Keratinocyte (primary cell): Measurements from ENCODE around the gene BBOX1. TPM values are rescaled to one million over a fixed set of nuclear protein-coding genes. Genes with fewer than 3 reads are reported as not detected.

ENCODE experiments used
- DNase-seq: peaks from one replicate; pipeline ENCODE4 v3.0.0-alpha.2; 2011; ENCODE audit warnings: low read depth, missing footprints, low spot score
- FAIRE-seq: peaks from 2 replicates; lab custom pipeline; 2011; peaks lifted over from hg19 to GRCh38; lab: Jason Lieb, UNC
- H2AFZ ChIP-seq: 2 replicates; pipeline ENCODE4 v1.6.0; 2012; ENCODE audit warnings: low read length, control low read depth, inconsistent platforms; ENCODE audit not compliant: control insufficient read depth
- H3K27ac ChIP-seq: 2 replicates; pipeline ENCODE4 v1.5.1; 2011; ENCODE audit warnings: low read length; ENCODE audit not compliant: control insufficient read depth, insufficient read depth
- H3K27me3 ChIP-seq: 3 replicates; pipeline ENCODE4 v1.6.0; 2011; ENCODE audit warnings: low read length; ENCODE audit not compliant: control insufficient read depth, insufficient read depth; ENCODE audit errors: extremely low read depth
- H3K36me3 ChIP-seq, 2 experiments: 2 replicates in 1 of 2; 3 replicates in 1 of 2; pipeline ENCODE4 v1.5.1; 2011; ENCODE audit warnings: low read length in 2 of 2, mild to moderate bottlenecking in 1 of 2; ENCODE audit not compliant: control insufficient read depth in 2 of 2, insufficient read depth in 2 of 2; ENCODE audit errors: extremely low read depth in 1 of 2
- H3K4me1 ChIP-seq: 3 replicates; pipeline ENCODE4 v1.5.1; 2011; ENCODE audit warnings: low read length; ENCODE audit not compliant: control insufficient read depth, insufficient read depth; ENCODE audit errors: extremely low read depth
- H3K4me2 ChIP-seq: 3 replicates; pipeline ENCODE4 v1.6.0; 2011; ENCODE audit warnings: low read depth, low read length; ENCODE audit not compliant: control insufficient read depth, insufficient read depth; ENCODE audit errors: extremely low read depth
- H3K4me3 ChIP-seq, 3 experiments: fragments of 200-600 bp in 1 of 3; sonication (generic) in 1 of 3; 2 replicates in 2 of 3; 3 replicates in 1 of 3; pipeline ENCODE4 v1.5.1; 2011 to 2016; ENCODE audit warnings: low read length in 3 of 3, mild to moderate bottlenecking in 3 of 3, control low read depth in 2 of 3, inconsistent platforms in 1 of 3, low read depth in 1 of 3, mixed read lengths in 1 of 3, mixed run types in 1 of 3, moderate library complexity in 1 of 3; ENCODE audit not compliant: control insufficient read depth in 2 of 3, insufficient read depth in 2 of 3; ENCODE audit errors: extremely low read depth in 1 of 3
- H3K79me2 ChIP-seq: 2 replicates; pipeline ENCODE4 v1.6.0; 2012; ENCODE audit warnings: low read length; ENCODE audit not compliant: control insufficient read depth, insufficient read depth
- H3K9ac ChIP-seq: 3 replicates; pipeline ENCODE4 v1.6.0; 2011; ENCODE audit warnings: low read length; ENCODE audit not compliant: control insufficient read depth, insufficient read depth; ENCODE audit errors: extremely low read depth
- H3K9me1 ChIP-seq: 3 replicates; pipeline ENCODE4 v1.6.0; 2011; ENCODE audit warnings: low read length; ENCODE audit not compliant: control insufficient read depth, insufficient read depth; ENCODE audit errors: extremely low read depth
- H3K9me3 ChIP-seq: 2 replicates; pipeline ENCODE4 v1.5.1; 2012; ENCODE audit warnings: low read depth, low read length; ENCODE audit not compliant: control insufficient read depth
- H4K20me1 ChIP-seq: 3 replicates; pipeline ENCODE4 v1.6.0; 2011; ENCODE audit warnings: low read length; ENCODE audit not compliant: control insufficient read depth, insufficient read depth; ENCODE audit errors: extremely low read depth
- EZH2 ChIP-seq: IDR thresholded peaks from one replicate; pipeline ENCODE4 v1.6.1; 2012; ENCODE audit warnings: inconsistent platforms, mild to moderate bottlenecking, low read length, moderate library complexity
- dilution Hi-C: fragments of 300-500 bp; cut with MboI; formaldehyde crosslinking; loops from one replicate; pipeline ENCODE4 v1.7.0; 2020; ENCODE audit warnings: low sequenced_read_pairs; ENCODE audit not compliant: extremely low pct_ligation_motif_present
- polyA plus RNA-seq, 5 experiments: library from polyadenylated mRNA; depleted of rRNA in 3 of 5; stranded (reverse) in 3 of 5; stranded (forward) in 1 of 5; unstranded in 1 of 5; fragments of >200 nt; gene quantifications; 1 replicate in 1 of 5; 2 replicates in 3 of 5; 3 replicates in 1 of 5; pipeline versions ENCODE4 v1.2.1 to v1.2.3, GENCODE V29; 2011 to 2012; ENCODE audit warnings: missing spikeins in 2 of 5, low read depth in 1 of 5, low replicate concordance in 1 of 5
- TF ChIP-seq, protein P1 (sequence below), 3 experiments: IDR thresholded peaks in 1 of 3; conservative IDR thresholded peaks in 1 of 3; optimal IDR thresholded peaks in 1 of 3; 2 replicates in 2 of 3; 3 replicates in 1 of 3; pipeline versions ENCODE3 to v1.5.1; 2011; ENCODE audit warnings: low read length in 3 of 3, mild to moderate bottlenecking in 3 of 3, moderate library complexity in 2 of 3, control low read depth in 1 of 3, inconsistent platforms in 1 of 3; ENCODE audit not compliant: insufficient read depth in 2 of 3; ENCODE audit errors: extremely low read depth in 1 of 3

The BBOX1 gene
- polyA plus RNA-seq, 1 donor (not counting 4 experiments of a cell fraction or from before 2014, with no cell fraction given) = 2.4 TPM

DNA sequence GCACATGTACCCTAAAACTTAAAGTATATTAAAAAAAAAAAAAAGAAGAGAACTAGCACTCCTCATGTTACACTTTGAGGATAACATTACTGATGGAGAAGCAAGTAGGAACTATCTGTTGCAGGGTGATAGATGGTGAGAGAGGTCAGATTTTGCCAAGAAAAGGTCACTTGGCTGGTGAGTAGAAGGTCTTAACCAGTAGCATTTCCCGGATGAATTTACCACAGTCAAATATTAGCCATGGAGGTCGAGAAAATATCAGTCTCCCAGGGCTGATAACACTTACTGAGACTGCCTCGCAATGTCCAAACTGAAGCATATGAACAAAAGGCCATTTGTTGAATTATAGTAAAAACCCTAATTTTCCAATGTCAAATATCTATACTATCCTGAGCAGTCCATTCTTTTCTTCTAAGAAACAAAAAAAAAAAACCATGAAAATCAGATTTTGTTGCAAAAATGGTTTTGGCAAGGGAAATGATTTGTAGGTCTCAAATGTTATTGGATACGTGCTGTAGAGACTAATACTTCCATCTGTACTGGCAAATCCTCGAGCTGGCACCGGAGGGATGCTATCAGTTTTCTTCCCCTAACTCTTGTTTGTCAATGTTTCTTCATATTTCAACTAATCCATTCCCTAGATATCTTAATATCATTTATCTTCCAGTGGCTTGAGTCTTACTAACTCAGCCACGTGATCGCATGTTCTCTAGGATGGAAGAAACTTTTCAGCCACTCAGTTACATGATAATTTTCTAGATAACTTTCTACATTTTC lies 14.5 kb upstream of the BBOX1 start:
- no peak for TF ChIP-seq EZH2
- TF ChIP-seq, protein P1, sequence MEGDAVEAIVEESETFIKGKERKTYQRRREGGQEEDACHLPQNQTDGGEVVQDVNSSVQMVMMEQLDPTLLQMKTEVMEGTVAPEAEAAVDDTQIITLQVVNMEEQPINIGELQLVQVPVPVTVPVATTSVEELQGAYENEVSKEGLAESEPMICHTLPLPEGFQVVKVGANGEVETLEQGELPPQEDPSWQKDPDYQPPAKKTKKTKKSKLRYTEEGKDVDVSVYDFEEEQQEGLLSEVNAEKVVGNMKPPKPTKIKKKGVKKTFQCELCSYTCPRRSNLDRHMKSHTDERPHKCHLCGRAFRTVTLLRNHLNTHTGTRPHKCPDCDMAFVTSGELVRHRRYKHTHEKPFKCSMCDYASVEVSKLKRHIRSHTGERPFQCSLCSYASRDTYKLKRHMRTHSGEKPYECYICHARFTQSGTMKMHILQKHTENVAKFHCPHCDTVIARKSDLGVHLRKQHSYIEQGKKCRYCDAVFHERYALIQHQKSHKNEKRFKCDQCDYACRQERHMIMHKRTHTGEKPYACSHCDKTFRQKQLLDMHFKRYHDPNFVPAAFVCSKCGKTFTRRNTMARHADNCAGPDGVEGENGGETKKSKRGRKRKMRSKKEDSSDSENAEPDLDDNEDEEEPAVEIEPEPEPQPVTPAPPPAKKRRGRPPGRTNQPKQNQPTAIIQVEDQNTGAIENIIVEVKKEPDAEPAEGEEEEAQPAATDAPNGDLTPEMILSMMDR (optimal IDR thresholded peaks at IDR 0.05 in 1 of 3, IDR thresholded peaks at IDR 0.05 in 1 of 3, conservative IDR thresholded peaks at IDR 0.05 in 1 of 3; ENCODE audit: extremely low read depth in 1 of 3, insufficient read depth in 2 of 3, low read length in 3 of 3) = no peak
- DNase-seq = no peak

DNA sequence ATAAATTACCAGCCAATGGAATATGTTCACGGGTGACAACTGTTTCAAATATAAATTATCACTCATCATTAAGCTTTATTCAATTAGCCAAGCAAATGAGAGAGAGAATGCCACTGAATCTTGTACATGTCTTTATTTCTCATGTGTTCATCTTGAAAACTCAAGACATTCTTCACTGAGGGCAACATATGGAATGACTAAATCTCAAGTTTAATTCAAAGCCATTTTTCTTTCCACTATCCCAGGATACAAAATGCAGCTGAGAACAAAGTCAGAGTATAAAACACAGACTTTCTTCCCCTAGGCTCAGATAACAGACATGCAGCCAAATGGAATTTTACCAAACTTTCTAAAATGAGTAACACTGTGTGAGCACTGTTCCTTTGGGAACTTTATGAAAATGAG lies 12.1 kb upstream of the BBOX1 start:
- no peak for TF ChIP-seq EZH2
- TF ChIP-seq, protein P1 (optimal IDR thresholded peaks at IDR 0.05 in 1 of 3, IDR thresholded peaks at IDR 0.05 in 1 of 3, conservative IDR thresholded peaks at IDR 0.05 in 1 of 3; ENCODE audit: extremely low read depth in 1 of 3, insufficient read depth in 2 of 3, low read length in 3 of 3) = no peak
- dilution Hi-C loops = no loop called here
- no peaks in the 10 kb centered on the region for H3K27me3 ChIP-seq

More for the DNA sequence above, 14.5 kb upstream of the BBOX1 start:
- Histone ChIP-seq H4K20me1 (no peaks in the 10 kb centered on the region), H3K9ac (no peak overlapping the region), H3K9me3 (no peaks in the 10 kb centered on the region), H2AFZ (no peak overlapping the region), H3K4me2 (no peak overlapping the region), H3K9me1 (no peaks in the 10 kb centered on the region), H3K4me1 (no peaks in the 10 kb centered on the region), H3K36me3 (no peaks in the 10 kb centered on the region), H3K4me3 (no peak overlapping the region), H3K79me2 (no peaks in the 10 kb centered on the region), H3K27ac (no peak overlapping the region), H3K27me3 (no peaks in the 10 kb centered on the region)
- FAIRE-seq = no peak
- dilution Hi-C loops = no loop called here

More for the DNA sequence above, 12.1 kb upstream of the BBOX1 start:
- FAIRE-seq (no peak), DNase-seq (no peak)
- no peak overlapping the region for H3K9ac ChIP-seq
- no peaks in the 10 kb centered on the region for H3K36me3 ChIP-seq
- H3K4me2 ChIP-seq = no peak overlapping the region
- no peak overlapping the region for H3K27ac ChIP-seq
- H3K4me1 ChIP-seq = no peaks in the 10 kb centered on the region
- H3K9me3 ChIP-seq = no peaks in the 10 kb centered on the region
- no peaks in the 10 kb centered on the region for H3K79me2 ChIP-seq
- H3K9me1 ChIP-seq = no peaks in the 10 kb centered on the region
- no peaks in the 10 kb centered on the region for H4K20me1 ChIP-seq
- no peak overlapping the region for H2AFZ ChIP-seq
- H3K4me3 ChIP-seq = no peak overlapping the region
